Stimulated activated CD8-positive, alpha-beta memory T cell treated with anti-CD3 and anti-CD28 coated beads, Interleukin-4, amount 100 ng/mL, for 4 hours (primary cell): Measurements from ENCODE around the gene GPR68.
A peak's percentile ranks its signal among the peaks of the same experiment; 100 is the strongest.

Source experiments
- DNase-seq, 2 donors: peaks; one replicate each; pipeline ENCODE4 v3.0.0-alpha.2; 2020; ENCODE audit warnings: low read depth in 2 of 2, low spot score in 1 of 2

Gene GPR68, protein sequence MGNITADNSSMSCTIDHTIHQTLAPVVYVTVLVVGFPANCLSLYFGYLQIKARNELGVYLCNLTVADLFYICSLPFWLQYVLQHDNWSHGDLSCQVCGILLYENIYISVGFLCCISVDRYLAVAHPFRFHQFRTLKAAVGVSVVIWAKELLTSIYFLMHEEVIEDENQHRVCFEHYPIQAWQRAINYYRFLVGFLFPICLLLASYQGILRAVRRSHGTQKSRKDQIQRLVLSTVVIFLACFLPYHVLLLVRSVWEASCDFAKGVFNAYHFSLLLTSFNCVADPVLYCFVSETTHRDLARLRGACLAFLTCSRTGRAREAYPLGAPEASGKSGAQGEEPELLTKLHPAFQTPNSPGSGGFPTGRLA

DNA sequence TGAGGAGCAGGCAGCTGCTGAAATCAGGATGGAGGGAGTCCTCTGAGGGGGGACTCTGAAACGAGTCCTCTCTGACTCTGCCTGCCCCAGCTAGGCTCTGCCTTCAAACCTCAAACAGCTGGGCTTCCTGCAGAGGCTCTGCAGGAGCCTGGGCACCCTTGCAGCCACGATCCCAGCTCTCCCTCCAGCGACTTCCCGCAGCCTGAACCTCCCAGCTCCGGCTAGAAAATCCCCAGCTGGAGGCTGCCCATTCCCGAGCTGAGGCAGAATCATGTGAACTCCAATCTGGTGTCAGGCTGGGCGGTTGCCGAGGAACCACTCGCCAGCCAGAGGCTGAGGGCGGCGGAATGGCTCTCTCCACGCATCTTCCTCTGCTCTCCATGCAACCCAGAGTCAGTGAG is at the start of gene GPR68:
Gene GPR68, minus strand, starts transcription at position 204 of the 401 bp plus-strand sequence. CDS start 9,654 bp downstream, outside the sequence.
- DNase-seq, result no peak

DNA sequence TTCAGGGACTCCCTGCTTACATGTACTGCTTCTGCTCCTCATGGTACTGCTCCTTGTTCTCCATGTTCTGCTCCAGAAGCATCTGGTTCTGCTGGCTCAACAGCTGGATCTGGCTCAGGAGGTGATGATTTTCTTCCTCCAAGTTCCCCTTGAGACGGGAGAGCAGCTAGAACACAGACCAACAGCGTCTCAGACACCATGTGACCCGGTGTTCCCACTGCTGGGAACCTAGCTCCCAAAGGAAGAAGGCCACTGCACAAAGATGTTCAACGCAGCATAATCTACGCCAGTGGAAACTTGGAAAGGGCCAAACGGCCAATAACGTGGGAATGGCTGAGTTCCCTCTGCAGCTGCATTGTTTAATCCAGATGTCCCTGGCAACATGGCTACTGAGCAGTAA is 49.6 kb upstream of the GPR68 start:
- no peak for DNase-seq

DNA sequence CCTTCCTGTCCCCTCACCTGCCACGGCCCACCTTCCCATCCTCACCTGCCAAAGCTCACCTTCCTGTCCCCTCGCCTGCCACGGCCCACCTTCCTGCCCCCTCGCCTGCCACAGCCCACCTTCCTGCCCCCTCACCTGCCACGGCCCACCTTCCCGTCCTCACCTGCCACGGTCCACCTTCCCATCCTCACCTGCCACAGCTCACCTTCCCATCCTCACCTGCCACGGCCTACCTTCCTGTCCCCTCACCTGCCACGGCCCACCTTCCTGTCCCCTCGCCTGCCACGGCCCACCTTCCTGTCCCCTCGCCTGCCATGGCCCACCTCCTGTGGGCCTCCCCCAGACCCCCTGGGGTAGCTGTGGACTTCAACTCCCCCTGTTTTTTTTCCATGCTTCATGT is 48.8 kb upstream of the GPR68 start:
- DNase-seq, result no peak

DNA sequence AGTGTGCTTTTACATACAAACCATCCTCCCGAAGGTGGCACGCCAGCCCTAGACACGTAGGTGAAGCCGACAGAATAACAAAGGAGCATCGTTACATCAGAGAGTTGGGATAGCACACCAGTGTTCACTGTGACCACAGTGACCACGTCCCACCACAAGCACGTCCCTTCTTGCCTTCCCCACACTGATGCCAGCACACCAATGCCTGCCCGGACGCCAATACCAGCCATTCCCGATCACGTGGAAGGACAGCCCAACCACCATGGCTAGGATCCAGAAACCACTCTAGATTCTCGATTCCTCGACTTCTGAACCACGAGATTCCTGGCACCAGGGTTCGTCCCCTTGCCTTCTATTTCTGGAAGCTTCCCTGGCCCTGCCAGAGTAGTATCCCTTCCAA is 48.0 kb upstream of the GPR68 start:
- no peak for DNase-seq

DNA sequence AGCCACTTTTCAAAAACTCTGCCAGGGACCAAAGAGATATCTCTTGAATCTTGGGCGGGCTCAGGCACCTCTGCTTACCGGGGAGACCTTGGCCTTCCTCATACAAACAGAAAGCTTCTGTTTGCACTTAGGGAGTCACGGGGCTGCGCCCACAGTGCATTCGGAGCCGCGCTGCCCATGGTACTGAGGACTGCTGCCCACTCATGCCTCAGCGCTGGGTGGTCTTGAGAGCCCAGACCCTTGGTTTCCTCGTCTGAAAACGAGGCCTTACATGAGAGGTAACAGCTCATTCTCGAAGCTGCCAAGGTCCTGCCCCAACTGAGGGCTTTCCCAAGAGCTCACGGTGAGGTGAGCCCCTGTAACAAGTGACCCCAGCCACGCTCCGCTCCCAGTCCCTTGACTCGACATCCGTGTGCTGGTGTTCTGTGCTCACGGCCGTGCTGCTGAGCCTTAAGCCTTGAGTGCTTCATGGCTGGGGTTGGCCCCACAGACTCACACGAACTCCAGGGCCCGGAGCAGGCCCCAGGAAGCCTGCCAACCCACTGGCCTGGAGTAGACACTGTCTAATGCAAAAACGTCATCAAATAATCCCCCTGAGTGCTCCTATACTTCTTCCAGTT is 47.4 kb upstream of the GPR68 start:
- no peak for DNase-seq

DNA sequence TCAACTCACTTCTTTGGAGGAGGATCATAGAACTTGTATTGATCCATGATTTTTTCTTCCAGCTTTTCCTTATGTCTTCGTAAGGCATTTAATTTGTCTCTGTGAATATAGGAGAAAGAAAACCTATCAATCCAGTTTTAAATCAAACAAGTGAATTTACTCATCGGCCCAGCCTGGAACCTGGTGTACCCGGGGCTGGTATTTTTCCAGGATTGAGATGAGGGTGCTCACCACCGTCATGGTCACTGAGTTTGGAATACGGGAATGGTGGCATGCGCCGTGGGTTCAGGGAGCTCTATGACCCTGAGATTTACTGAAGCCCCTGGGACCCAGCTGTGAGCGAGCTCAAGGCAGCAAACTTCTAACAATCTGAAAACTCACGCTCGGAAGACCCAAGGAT is 46.5 kb upstream of the GPR68 start:
- DNase-seq, result no peak

DNA sequence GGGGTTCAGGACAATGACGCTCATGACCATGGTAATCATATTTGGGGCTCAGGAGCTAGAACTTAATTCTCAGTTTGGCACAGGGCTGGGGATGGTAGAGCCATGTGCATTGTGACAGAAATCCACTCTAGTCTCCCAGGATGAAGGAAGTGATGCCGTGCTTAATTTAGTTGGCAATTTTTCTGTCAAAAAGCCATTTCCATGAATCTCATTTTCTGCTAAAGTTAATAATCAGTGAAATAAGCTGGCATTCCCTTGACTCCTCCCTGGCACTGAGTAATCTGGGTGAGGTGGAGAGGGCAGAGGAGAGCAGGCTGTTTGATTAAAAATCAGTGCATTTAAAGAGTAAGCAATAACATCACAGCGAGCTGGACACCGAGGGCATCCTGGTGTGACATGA is 45.0 kb upstream of the GPR68 start:
- no peak for DNase-seq

DNA sequence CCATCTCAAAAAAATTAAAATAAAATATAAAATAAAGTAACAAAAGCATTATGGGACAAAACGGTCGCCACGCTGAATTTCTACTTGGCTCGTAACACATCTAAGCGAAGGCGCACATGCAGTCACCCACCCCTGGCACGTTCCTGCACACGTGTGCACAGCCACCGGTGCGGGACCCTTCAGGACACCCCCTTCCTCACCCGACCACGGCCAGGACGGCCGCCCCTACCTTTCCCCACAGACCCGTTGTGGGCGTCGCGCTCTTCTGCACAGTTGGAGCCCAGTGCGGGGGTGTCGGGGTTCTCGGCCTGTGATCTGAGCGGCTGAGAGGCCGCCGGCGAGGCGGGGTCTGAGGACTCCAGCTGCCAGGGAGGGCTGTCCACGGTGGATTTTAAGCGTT is 44.4 kb upstream of the GPR68 start:
- no peak for DNase-seq

DNA sequence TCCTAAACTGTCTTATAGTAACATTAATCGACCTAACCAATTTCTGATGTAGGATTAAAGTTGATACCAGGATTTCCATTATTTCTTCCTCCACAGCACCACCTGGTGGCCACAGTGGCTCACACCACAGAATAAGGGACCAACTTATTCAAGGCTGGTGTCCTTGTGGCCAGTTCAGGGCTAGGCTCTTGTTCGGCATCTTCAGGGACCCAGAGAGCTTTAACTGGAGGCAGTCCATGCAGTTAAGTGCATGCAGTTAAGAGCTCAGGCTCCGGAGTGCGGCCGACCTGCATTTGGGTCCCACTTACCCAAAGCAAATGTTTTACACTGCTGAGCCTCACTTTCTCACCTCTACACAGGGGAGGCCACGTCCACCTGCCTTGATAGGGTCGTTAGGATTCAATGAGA is 42.0 kb upstream of the GPR68 start:
- DNase-seq, result peak; percentile 56 to 87

DNA sequence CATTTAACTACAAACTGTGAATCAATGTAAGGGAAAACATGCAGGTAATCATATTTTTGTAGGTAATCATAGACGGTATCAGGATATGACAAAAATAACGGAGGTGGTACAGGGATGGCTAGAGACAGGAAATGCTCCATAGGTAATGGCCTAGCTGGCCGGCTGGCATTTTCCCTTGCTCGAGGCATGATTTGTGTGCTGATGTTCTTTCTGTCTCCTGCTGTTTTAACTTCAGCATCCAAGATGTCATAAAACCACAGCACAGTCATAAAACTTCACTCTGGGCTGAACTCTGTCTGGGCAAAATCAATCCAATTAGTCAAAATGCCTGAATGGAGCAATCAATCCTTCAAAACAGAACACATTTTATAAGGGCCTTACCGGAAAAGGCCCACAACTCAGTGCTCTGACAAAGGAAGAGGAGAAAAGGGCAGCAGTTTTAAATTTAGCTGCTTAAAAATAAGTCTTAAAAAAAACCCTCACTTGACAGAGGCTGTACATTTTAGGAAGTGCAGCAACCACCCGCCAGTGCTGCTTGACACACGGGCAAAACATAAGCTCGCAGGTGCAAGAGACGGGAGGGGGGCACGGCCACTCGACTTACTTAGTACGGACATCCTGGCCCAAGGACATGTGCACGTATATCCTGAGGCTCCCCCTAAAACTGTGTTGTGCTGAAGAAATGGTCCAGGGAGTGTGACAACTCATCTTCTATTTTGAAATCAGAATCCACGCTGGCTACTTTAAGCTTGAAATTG is 40.5 kb upstream of the GPR68 start:
- no peak for DNase-seq

DNA sequence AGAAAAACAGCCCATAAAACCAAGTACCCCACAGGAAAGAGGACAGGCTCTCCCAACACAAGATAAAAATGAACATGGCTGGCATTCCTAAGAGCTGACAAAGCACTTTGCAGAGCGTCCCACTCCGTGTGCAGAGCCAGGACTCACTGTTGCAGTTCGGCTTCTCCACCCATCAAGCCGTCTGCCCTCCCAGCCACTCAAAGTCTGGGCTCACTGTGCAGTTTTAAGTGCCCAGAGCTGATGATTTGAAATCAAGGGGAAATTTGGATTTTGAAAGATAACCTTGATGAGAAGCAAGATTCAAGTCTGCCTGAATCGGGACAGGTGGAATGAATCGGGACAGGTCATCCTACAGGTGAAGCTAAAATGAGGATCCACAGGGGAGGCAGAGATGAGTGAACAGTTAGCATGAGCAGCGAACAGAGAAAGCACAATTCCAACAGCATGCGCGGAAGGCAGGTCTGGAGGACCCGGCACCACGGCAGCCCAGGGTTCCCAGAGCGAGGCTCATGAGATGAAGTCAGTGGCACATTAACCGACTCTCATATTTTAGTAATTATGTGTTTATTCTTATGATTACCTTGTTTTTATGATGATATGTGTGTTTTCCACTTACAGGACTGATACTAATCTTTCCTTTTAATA is 39.8 kb upstream of the GPR68 start:
- no peak for DNase-seq

DNA sequence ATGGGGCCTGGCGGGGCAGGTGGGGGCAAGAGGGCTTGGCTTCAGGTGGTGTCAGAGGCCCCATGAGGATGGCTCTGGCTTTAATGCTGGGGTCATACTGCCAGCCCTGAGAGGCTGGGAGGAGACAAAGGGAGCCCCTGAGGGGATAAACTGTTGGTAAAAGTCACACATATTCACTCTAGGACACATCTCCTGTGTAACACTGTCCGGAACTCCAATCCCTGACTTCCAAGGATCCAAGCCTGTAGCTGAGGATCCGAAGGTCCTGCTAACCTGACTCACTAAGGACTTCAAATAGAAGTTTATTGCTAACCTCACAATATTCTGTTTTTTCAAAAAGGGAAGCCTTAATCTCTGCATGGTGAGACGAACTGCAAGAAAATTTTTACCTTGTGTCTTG is 39.2 kb upstream of the GPR68 start:
- no peak for DNase-seq

DNA sequence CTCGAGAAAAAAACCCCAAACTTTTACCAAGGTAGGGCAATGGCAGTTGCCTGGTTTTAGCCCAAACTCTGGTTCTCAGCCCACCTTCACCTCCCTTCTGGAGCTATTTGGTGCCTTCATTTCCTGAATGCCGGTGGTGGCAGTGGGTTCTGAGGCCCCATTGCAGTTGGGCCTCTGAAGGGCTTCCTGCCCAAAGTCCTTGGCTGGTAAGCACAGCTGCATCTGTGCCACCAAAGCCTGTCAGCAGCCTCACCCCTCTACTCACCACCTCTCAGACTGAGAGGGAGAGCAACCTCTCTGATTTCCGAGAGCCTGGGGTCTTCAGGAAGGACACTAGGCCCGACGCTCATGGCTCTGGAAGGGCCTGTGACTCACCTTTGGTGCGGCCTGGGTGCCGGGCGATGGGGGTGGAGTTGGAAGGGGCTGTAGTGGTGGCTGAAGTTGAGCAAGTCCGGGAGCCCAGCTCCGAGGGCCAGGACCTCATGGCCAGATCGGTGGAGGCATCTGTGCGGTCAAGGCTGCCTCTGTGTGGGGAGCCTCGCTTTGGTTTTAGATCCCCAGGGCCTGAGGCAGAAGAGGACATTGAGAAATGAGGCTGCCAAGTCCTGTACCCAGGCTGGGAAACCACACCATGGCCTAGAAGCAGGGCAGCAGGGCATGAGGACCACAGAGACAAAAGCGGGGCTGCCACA is 38.6 kb upstream of the GPR68 start:
- DNase-seq, result no peak

DNA sequence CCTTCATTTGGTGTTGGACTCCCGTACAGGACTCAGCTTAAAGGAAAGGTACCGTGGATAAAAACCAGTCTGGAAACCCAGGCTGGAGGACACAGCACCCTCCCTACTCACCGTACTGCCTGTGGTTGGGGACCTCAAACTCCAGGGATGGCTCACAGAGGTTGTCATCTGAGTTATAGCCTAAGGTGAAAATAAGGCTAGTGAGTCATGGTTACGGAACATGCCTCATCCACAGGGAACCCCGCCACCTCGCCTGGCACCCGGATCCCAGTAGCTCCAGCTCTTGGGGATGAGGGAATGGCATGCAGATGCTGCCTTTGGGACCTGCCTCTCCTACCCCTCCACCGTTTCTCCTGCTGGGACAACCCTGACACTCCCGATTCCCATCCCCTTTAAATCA is 36.8 kb upstream of the GPR68 start:
- no peak for DNase-seq

DNA sequence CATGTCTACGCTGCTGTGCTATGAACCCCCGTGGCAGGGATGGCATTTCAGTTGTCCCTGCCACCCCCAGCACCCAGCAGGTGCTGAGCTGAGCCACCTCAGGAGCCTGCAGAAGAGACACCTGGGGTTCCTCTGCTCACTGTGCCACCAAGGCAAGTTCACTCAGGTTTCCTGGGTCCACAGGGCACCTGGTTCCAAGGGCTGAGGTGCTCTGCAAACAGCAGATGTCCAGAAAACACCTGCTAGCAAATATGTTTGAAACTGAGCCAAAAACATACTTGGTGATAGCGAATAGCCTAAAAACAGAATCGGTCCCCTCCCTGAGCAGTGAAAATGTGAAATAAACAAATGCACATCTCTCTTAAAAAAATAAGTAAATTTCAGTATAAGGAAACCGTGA is 35.6 kb upstream of the GPR68 start:
- DNase-seq, result no peak

DNA sequence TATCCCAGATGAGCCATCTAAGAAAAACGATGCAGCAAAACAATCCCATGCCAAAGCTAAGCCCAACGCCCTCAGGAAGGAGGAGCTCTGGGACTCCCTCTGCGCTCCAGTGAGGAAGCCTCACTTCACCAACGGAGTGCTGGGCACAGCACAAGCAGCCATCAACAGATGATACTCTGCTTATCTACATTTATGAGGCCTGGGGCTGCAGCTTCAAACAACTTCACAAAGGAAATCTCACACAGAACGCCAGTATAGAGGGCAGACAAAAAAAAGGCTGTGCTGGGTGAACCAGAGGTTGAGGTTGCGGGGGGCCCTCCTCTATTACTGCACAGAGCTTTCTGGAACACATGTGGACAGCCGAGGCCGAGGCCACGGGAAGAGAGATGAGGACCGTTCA is 34.9 kb upstream of the GPR68 start:
- no peak for DNase-seq

DNA sequence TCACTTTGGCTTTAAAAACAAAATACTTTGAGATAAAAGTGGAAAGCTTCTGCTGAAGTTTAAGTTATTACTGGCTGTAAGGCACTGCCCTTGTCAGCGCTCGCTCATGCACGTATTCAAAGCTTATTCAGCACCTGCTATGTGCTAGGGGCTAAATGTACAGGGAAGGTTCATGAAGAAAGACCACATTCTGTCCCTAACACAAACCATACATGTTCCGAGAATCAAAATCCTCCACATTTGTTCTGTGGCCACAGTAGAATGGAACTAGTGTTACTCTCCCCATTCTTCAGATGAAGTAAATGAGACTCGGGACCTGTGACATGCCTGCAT is 33.8 kb upstream of the GPR68 start:
- DNase-seq, result no peak

DNA sequence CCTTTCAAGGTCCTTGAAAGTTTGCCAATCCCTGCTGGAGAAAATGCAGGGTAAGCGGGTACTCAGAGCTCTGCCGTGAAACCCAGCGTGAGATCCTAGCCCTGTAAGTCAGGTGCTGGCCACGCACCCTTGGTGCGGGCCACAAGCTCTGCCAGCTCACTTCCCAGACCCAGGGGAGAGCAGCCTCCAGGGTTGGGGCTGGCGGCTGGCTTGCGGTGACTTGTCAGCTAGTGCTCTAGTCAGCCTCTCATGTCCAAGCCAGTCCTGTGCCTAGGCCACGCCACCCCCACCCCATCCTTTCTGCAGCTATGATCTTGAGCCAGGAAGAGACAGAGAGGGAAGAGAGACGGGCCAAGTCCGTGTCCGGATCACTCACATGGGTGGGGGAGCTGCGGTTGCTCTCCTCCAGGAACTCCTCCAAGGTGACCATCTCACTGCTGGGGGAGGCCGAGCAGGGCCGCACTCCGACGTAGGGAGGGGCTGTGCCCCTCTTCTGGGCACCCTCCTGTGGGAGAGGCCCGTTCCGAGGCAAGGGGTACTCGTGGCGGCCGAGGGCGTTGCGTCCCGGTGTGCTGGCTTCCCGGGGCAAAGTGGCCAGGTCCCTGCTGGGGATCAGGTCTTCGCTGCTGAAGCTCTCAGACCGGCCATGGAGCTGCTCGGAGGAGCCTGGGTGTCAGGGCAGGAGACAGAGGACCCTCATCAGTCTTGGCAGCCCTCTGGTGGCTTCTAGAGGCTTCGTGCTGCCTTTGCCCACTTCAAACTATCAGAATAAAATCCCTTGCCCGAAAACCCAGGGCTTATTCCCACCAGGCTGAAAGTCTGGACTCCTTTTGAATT is 33.3 kb upstream of the GPR68 start:
- DNase-seq, result no peak

DNA sequence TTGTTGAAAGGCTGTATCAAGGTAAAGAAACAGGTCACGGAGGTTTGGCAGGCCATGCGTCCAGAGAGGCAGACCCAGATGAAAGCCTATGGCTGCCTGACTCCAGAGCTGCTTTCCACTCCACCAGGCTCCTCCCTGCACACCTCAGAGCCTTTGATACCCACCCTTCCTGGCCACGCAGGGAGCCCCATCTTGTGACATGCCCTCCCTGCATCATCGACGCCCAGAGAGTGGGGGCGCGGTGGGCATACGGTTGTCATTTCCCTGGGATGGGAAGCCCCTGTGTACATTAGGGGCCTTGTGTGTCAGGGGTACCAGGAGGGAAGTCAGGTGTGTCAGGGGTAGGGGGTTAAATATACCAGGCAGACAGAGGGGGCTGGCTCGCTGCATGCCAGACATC is 30.3 kb upstream of the GPR68 start:
- no peak for DNase-seq

DNA sequence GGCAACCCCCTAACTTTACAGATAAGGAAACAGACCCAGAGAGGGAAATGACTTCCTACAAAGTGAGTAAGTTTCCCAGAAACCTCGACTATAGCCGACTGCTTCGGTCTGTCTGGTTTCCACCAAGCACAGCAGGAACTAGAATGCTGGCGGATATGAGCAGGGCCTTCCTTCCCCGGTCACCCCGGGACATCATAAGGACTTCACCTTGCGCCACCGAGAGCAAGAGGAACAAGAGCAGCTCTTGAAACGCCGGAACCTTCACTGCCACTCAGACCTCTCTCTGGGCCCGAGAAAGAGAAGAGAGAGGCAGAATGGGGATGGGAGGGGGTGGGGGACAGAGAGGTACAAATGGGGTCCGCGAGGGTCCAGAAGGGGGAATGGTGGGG is 29.4 kb upstream of the GPR68 start:
- no peak for DNase-seq
